Measurements from ENCODE around the gene CCDC88B. TPM values are rescaled to one million over a fixed set of nuclear protein-coding genes. Genes with fewer than 3 reads are reported as not detected.

CCDC88B gene
- total and polyA plus RNA-seq, 9 of the 15 experiments (the other 6 are each of a cell fraction or from before 2014, with no cell fraction given): 0.13 to 18.1 (median 7.9) TPM

DNA sequence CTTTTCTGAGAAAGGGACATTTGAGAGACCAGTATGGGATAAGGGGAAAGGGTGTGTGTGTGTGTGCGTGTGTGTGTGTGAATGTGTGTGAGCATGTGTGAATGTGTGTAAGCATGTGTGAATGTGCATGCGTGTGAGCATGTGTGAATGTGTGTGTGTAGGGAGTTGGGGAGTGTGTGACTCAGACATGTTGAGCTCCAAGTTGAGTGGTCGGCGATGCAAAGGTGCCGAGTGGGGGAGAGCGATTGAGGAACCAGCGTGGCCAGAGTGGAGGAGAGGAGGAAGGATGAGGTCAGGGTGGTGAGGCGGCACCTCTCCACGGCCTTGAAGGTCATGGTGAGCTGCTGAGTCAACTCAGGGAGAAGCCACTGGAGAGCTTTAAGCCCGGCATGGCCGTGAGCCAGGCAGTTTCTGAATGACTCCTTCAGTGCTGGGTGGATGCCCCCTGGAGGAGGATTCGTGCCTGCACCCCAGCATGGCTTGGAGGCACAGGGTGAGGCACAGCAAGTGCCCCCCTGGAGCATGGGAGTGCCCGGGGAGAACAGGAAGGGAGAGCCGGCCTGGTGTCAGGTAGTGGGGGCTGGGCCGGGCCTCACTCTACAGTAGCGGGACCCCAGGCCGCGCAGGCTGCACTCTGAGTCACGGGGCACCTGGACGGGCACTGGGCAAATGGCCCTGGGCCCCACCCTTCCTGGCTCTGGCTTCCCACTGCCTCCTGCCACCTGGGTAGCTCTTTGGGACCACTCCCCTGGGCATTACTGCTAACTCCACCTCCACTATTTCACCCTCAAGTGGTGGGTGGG is 8.2 kb upstream of the CCDC88B start (continued):
- TF ChIP-seq, protein P1, sequence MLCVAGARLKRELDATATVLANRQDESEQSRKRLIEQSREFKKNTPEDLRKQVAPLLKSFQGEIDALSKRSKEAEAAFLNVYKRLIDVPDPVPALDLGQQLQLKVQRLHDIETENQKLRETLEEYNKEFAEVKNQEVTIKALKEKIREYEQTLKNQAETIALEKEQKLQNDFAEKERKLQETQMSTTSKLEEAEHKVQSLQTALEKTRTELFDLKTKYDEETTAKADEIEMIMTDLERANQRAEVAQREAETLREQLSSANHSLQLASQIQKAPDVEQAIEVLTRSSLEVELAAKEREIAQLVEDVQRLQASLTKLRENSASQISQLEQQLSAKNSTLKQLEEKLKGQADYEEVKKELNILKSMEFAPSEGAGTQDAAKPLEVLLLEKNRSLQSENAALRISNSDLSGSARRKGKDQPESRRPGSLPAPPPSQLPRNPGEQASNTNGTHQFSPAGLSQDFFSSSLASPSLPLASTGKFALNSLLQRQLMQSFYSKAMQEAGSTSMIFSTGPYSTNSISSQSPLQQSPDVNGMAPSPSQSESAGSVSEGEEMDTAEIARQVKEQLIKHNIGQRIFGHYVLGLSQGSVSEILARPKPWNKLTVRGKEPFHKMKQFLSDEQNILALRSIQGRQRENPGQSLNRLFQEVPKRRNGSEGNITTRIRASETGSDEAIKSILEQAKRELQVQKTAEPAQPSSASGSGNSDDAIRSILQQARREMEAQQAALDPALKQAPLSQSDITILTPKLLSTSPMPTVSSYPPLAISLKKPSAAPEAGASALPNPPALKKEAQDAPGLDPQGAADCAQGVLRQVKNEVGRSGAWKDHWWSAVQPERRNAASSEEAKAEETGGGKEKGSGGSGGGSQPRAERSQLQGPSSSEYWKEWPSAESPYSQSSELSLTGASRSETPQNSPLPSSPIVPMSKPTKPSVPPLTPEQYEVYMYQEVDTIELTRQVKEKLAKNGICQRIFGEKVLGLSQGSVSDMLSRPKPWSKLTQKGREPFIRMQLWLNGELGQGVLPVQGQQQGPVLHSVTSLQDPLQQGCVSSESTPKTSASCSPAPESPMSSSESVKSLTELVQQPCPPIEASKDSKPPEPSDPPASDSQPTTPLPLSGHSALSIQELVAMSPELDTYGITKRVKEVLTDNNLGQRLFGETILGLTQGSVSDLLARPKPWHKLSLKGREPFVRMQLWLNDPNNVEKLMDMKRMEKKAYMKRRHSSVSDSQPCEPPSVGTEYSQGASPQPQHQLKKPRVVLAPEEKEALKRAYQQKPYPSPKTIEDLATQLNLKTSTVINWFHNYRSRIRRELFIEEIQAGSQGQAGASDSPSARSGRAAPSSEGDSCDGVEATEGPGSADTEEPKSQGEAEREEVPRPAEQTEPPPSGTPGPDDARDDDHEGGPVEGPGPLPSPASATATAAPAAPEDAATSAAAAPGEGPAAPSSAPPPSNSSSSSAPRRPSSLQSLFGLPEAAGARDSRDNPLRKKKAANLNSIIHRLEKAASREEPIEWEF (CRISPR knock-in tag; IDR thresholded peaks at IDR 0.05): no peak
- TF ChIP-seq NCOA4 (IDR thresholded peaks at IDR 0.05; ENCODE audit: partially characterized antibody) (no peak), HDAC8 (tag; IDR thresholded peaks at IDR 0.05) (peak; percentile 52; the same call in 1 of the 2 replicates), RAD21 (CRISPR knock-in tag; conservative IDR thresholded peaks at IDR 0.05 in 1 of 2, IDR thresholded peaks at IDR 0.05 in 1 of 2) (peak; percentile 51 to 71), ETV5 (CRISPR knock-in tag; IDR thresholded peaks at IDR 0.05; ENCODE audit: low read depth) (peak; percentile 68; the same call in 1 of the 2 replicates), BMI1 (IDR thresholded peaks at IDR 0.05; ENCODE audit: low read length) (no peak), PTRF (tag; IDR thresholded peaks at IDR 0.05) (no peak), HMGN3 (IDR thresholded peaks at IDR 0.05; ENCODE audit: borderline replicate concordance, extremely low read depth, insufficient read length, low read depth, low read length) (peak; percentile 33), GTF2E2 (tag; IDR thresholded peaks at IDR 0.05) (no peak), TGIF2 (CRISPR knock-in tag; IDR thresholded peaks at IDR 0.05) (no peak), SMAD1 (IDR thresholded peaks at IDR 0.05; ENCODE audit: low read depth, low read length, partially characterized antibody) (no peak), JUN (IDR thresholded peaks at IDR 0.05; ENCODE audit: borderline replicate concordance, low read depth, low read length) (peak; percentile 66; the same call in 1 of the 2 replicates), JUN (CRISPR knock-in tag; IDR thresholded peaks at IDR 0.05; ENCODE audit: borderline replicate concordance) (0 out of 2 replicates have a peak, but pooled peaks have one; percentile 21), MYNN (IDR thresholded peaks at IDR 0.05) (peak; percentile 49; the same call in 1 of the 2 replicates), MYNN (CRISPR knock-in tag; IDR thresholded peaks at IDR 0.05) (no peak)
- TF ChIP-seq, protein P2, sequence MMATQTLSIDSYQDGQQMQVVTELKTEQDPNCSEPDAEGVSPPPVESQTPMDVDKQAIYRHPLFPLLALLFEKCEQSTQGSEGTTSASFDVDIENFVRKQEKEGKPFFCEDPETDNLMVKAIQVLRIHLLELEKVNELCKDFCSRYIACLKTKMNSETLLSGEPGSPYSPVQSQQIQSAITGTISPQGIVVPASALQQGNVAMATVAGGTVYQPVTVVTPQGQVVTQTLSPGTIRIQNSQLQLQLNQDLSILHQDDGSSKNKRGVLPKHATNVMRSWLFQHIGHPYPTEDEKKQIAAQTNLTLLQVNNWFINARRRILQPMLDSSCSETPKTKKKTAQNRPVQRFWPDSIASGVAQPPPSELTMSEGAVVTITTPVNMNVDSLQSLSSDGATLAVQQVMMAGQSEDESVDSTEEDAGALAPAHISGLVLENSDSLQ (IDR thresholded peaks at IDR 0.05): peak; percentile 33
- TF ChIP-seq, protein P3, sequence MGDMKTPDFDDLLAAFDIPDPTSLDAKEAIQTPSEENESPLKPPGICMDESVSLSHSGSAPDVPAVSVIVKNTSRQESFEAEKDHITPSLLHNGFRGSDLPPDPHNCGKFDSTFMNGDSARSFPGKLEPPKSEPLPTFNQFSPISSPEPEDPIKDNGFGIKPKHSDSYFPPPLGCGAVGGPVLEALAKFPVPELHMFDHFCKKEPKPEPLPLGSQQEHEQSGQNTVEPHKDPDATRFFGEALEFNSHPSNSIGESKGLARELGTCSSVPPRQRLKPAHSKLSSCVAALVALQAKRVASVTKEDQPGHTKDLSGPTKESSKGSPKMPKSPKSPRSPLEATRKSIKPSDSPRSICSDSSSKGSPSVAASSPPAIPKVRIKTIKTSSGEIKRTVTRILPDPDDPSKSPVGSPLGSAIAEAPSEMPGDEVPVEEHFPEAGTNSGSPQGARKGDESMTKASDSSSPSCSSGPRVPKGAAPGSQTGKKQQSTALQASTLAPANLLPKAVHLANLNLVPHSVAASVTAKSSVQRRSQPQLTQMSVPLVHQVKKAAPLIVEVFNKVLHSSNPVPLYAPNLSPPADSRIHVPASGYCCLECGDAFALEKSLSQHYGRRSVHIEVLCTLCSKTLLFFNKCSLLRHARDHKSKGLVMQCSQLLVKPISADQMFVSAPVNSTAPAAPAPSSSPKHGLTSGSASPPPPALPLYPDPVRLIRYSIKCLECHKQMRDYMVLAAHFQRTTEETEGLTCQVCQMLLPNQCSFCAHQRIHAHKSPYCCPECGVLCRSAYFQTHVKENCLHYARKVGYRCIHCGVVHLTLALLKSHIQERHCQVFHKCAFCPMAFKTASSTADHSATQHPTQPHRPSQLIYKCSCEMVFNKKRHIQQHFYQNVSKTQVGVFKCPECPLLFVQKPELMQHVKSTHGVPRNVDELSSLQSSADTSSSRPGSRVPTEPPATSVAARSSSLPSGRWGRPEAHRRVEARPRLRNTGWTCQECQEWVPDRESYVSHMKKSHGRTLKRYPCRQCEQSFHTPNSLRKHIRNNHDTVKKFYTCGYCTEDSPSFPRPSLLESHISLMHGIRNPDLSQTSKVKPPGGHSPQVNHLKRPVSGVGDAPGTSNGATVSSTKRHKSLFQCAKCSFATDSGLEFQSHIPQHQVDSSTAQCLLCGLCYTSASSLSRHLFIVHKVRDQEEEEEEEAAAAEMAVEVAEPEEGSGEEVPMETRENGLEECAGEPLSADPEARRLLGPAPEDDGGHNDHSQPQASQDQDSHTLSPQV (IDR thresholded peaks at IDR 0.05): peak; percentile 95
